NCI-H1694 (cell line): Measurements from ENCODE around the gene ARPIN.
"Not testable (repeated sequence)": the region's sequence is repeated elsewhere in the genome, so short reads cannot be mapped to it uniquely, and the experiment has no call there.

Source experiments
- DNase-seq: peaks from one replicate; lab custom pipeline; 2025; lab: John Stamatoyannopoulos, UW

Gene ARPIN

DNA sequence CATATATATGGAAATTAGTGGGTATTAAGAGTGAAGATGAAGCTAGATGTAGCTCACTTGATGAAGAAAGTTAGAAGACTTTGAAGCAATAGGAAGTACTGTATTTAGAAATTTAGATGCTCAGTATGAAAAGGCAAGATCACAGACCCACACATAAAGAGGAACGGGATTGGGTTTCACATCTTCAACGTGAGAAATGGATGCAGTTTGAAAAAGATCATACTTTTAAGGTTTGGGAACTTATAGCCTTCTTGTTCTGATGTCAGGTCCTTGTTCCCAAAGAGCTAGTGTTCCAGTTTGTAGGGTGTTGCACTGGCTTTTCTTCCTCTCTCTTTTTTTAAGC lies 35.7 kb downstream of the ARPIN start:
- no peak for DNase-seq

DNA sequence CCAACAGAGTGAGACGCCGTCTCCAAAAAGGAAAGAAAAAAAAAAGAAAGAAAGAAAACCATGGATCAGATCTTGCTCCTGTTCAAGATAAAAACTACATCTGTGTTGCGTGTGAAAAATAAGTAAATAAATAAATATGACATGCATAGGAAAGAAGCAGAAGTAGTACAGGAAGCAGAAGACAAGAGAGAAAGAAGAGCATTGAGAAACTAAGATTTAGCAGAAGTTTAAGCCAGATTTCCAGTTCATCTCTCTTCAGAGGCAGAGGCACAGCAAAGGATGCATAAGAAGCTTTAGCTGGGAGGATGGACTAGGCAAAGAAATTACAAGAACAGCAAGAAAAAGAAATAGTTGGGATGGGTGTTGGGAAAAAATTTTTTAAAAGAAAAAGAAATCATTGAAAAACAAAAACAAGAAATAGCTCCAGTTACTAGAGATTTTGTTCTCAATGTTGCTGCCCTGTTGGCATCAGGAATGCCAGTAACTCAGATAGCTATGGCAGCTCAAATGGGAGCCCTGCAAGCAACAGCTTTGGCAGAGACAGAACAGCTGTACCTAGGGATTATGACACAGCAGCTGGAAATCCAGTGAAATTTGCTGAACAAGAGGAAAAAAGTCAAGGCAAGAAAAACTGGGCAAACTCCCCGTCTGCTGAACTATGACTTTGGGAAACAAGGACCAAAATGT lies 36.2 kb downstream of the ARPIN start:
- no peak for DNase-seq

DNA sequence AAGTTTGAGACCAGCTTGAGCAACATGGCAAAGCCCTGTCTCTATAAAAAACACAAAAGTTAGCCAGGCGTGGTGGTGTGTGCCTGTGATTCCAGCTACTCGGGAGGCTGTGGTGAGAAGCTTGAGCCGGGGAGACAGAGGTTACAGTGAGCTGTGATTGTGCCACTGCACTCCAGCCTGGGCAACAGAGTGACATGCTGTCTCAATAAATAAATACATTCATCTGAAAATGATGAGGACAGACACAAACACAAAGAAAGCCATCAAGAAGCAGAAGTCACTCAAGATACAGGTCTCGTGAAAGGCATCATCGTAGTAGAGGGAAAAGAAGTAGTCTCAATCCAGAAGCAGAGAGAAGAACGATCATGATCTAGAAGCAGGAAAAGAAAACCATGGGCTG lies 37.0 kb downstream of the ARPIN start:
- no peak for DNase-seq

DNA sequence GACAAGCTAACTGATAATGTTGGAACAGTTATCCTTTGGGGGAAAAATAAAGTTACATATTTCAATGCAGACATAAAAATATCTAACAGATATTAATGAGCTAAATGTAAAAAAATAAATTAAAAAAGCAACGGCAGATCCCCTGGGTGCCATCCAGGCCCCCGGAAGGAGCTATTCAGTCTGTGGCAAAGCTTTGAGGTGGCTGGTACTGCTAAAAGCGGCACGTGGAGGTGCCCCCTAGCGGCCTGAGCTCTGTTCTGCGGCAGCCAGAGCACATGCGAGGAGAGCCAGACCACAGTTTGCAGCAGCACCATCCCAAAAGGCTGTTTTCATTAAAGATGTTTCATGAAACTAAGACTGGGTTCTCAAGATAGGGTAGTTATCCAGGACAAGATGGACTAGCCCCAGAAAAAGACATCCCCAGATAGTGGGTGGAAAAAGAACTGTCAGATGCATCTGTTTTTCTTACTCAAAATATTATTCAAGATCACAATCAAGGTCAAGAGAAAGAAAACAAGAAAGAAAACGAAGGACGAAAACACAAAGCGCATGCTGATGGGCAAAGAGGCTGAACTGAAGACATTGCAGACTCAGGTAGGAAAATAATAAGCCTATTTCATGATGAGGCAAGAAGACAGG lies 37.7 kb downstream of the ARPIN start:
- peak; percentile 21 for DNase-seq

DNA sequence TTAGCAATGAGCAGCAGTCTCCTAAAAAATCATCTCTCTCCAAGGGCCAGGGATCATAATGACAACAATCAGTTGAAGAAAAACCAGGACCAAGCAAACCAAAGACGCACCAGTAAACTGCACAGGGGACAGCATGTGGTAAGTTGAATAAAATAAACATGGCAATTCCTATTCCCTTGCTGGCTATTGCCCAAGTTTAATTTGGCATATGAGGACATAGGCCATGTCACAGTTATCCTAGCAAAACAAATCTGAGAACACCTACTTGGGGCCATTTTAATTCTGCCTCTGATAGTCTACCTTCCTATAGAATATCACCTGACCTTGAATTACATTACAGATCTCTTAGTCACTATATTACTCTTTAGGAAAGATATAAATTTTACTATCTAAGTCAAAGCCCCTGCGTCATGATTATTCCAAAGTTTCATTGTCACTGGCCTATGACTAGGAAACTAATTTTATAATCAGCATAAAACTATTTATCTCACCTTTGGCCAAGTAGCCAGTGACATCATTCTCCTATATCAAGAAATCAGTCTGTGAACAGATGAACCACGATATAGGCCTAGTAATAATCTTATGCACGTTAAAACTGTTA lies 42.0 kb downstream of the ARPIN start:
- DNase-seq = no peak

DNA sequence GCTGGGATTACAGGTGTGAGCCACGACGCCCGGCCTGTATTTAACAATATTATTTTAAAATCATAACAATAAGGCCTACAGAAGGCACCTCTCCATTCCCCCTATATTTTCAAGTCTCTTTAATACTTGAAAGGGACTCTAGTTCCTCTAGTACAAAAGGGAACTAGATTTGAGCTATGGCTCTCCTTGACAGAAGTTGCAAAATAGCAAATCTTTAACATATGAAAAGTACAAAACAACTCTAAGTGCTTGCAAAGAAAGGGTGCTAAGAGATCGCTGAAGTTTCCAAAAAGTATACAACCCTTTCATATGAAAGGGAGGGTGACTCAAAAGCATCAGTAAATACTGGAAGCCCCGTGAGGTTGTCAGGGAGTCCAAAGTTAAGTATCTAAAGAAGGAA lies 42.7 kb downstream of the ARPIN start:
- DNase-seq = no peak

DNA sequence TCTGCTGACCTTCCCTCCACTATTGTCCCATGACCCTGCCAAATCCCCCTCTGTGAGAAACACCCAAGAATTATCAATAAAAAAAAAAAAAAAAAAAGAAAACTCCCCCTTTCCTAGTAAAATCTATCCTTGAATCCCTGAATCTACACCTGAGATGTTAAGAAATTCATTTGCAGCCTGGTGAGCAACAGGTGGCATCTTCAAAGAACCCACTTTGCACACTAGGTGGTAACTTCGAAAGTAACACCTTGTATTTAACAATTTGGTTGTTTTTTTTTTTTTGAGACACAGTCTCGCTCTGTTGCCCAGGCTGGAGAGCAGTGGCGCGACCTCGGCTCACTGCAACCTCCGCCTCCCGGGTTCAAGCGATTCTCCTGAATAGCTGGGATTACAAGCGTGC lies 43.3 kb downstream of the ARPIN start:
- DNase-seq = not testable (repeated sequence)

DNA sequence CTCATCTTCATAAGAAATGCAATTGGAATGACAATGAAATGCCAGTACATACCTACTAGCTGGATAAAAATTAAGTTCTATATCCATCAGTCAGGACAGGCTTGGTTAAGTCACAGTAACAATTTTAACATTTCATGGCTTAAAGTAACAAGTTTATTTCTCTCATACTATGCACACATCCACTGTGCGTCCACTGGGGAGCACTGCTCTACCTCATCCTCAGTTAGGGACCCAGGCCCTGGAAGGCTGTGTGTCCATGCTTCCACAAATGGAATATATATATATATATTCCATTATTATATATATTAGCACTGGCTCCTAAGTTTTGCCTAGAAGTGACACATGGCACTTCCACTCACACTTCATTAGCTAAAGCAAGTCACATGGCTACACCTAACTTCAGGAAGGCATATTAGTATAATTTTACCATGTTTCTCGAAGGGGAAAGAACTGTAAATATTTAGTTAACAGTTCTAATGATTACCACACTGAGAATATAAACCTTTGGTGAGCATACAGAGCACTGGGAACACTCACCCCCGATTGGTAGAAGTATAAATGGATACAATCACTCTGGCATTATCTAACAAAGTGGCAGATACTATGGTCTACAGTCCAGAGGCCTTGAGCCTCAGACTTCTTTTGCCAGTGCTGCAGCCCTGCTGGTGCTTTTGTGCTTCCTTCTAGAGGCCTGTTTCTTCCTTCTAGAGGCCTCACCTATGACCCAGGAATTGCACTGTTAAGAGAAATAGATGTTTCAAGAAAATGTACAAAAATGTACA lies 47.6 kb downstream of the ARPIN start:
- no peak for DNase-seq

DNA sequence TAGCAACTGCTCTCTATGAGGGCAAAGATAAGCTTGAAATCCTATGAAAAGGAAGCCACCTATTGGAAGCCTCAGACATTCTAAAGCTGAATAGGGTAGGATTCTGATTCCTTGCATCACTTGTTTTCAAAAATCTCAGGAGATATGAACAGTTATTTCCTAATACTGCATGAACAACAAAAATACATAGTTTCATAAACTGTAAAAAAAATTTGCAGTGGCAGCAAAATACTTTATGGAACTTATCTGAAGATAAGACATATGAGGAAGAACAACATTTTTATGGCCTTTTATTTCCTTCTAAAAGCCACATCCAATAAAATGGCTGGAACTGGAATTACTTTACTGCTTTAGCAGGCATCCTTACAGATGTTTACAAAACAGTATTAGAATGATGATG lies 48.8 kb downstream of the ARPIN start:
- DNase-seq = no peak

DNA sequence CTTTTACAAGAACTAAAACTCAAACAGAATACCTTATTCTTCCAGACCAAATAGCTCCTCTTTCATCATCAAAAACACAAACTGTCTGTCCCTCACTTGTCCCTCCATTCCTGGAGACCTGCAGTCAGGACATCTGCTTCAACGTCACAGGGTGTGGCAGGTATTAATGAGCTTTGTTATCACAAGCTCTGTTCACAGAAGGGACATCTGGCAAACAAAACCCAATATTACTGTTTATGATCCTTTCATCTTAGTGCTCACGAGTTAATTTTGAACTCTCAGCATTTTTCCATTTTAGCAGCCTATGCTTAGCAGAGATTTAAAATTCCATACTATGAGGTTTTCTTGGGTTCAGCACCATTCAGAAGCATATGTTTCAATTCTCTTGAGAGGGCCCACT lies 51.9 kb downstream of the ARPIN start:
- no peak for DNase-seq

DNA sequence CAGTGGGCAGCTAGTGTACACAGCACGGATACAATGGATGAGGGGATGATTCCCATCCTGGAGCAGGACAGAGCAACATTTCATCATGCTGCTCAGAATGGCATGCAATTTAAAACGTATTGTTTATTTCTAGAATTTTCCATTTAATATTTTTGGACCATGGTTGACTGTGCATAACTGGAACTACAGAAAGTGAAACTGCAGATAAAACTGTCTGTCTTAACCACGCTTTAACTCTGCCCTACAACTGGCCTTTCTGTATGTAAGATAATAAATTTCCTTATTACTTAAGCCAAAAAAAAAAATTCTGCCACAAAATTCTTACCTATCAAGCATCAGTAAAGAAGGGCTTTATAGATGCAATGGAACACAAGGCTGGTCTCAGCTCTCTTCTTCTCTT lies 52.3 kb downstream of the ARPIN start:
- DNase-seq = no peak

DNA sequence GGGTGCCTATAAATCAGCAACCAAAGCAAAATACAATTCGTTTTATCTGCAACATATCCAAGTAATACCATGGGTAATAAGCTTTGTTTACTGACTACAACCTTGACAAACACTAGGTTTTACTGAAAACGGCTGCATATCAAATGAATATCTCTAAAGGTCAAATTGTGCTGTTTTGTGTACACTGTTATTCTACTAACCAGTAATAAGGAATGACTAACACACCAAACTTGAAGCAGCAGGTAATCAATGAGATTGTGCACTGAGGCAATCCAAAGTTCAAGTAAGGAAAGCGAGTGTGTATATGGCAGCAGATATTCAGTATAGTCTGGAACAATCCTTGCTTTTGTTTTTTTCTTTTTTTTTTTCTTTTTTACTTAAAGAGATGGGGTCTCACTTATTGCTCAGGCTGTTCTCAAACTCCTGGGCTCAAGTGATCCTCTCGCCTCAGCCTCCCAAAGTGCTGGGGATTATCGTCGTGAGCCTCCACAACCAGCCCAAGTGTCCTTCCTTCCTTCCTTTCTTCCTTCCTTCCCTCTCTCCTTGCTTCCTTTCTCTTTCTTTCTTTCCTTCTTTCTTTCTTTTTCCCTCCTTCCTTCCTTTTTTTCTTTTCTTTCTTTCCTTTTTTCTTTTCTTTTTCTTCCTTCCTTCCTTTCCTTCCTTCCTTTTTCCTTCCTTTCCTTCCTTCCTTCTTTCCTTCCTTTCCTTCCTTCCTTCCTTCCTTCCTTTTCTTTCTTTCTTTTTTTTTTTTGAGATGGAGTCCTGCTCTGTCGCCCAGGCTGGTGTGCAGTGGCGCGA lies 53.9 kb downstream of the ARPIN start:
- DNase-seq = no peak

DNA sequence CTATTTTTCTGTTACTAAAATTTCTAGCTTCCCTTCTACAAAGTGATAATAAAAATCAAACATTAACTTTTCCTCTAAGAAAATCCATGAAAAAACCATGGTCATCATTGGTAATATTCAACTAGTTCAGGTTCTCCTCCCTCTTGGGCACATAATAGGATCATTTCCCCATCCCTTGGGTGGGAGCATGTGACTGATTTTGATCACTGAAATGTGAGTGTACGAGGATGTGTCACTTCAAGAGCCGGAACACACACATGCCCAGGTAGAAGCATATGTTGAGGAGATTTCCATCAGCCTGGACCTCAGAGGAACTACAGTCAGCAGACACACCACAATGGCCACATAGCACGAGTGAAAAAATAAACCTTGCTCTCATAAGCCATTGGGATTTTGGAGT lies 55.1 kb downstream of the ARPIN start:
- DNase-seq = no peak

DNA sequence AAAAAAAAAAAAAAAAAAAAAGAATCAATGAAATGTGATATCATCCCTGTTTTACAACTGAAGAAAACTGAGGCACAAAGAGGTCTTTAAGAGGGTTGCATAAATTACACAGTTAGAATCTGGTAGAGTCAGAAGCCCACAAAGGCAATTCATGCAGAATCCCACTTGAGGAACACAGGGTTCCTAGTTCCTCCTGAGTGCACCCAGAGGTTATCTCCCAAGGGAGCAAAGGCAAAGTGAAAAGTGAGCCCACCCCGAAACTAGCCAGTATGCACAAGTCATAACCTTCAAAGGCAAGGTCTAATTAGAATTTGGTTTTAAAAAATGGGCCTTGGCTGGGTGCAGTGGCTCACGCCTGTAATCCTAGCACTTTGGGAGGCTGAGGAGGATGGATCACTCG lies 56.8 kb downstream of the ARPIN start:
- no peak for DNase-seq

DNA sequence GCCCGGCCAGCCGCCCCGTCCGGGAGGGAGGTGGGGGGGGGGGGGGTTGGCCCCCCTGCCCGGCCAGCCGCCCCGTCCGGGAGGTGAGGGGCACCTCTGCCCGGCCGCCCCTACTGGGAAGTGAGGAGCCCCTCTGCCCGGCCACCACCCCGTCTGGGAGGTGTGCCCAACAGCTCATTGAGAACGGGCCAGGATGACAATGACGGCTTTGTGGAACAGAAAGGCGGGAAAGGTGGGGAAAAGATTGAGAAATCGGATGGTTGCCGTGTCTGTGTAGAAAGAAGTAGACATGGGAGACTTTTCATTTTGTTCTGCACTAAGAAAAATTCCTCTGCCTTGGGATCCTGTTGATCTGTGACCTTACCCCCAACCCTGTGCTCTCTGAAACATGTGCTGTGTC lies 57.9 kb downstream of the ARPIN start:
- DNase-seq = not testable (repeated sequence)

DNA sequence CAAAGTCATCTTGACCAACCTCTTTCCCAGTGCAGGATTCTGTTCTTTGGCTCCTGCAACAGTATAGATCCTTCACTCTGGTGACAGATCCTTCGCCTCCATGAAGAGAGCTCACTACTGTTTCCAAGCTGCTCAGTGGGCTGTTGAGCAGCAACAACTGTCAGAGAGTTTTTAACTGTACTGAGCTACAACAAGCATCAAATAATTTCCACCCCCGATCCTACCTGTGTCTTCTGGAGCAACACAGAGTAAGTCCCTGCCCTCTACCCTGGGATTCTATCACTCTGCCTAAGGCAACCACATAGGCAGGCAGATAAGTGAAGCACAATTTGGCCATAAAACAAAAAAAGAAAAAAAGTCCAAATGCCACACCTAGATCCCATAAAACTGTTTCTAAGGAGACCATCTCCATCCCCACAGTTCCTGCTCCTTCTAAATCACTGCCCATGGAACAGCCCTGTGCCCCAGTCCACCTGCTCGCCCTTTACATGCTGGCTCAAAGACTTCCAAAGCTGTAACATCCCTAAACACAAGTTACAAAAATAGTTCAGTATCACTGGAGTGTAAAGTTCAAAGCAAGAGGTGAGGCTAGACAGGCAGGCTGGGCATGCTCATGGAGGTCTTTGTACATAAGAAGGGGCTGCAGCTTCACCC lies 60.3 kb downstream of the ARPIN start:
- DNase-seq = no peak

DNA sequence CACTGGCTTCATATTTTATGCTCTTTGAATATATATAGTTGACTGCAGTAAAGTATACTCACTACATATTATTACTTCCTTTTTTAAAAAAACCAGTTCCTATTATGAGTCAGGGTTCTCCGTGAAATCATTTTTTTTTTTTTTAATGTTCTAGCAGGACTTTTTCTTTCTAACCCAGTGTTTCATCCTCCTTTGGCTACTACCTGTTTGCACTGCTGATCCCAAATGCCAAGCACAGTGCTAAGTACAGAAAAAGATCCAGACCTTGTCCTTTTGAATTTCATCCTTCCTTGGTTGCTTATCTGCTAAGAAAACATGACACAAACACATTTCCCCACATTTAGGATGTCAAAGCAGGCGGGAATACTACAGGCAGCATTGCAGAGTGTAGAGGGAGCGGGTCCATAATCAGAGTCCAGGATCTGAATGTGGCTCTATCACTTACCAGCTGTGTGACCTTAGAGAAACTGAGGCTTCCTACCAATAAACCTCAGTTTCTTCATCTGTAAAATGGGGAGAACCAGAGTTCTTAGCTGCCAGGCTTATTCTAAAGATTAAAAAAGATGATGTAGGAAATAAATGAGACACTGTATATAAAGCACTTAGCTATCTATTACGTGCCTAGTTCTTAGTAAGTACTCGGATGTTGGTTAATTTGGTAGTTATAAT lies 60.9 kb downstream of the ARPIN start:
- no peak for DNase-seq

DNA sequence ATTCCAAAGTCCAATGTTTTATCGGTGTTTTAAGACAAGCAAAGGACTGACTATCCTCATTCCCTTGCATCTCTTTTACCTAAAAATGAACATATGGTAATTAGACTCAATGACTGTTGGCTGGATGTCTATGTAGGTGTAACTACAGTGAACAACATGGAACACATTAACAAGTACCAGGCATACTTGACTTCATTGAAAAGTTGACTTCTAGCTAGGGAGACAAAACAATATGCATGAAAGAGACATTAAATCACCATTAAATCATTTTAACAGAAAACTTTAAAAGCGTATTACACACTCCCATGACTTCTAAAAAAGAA lies 63.8 kb downstream of the ARPIN start:
- no peak for DNase-seq

DNA sequence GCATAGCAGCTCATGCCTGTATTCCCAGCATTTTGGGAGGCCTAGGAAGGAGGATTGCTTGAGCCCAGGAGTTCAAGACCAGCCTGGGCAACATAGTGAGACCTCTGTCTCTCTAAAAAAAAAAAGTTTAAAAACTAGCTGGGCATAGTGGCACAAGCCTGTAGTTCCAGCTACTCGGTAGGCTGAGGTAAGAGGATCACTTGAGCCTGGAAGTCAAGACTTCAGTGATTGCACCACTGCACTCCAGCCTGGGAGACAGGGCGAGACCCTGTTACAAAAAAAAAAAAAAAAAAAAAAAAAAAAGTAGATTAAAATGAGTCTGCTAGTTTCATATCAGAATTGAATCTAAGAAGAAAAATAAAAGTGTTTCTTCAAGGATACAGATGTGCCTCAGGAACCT lies 65.7 kb downstream of the ARPIN start:
- DNase-seq = no peak

DNA sequence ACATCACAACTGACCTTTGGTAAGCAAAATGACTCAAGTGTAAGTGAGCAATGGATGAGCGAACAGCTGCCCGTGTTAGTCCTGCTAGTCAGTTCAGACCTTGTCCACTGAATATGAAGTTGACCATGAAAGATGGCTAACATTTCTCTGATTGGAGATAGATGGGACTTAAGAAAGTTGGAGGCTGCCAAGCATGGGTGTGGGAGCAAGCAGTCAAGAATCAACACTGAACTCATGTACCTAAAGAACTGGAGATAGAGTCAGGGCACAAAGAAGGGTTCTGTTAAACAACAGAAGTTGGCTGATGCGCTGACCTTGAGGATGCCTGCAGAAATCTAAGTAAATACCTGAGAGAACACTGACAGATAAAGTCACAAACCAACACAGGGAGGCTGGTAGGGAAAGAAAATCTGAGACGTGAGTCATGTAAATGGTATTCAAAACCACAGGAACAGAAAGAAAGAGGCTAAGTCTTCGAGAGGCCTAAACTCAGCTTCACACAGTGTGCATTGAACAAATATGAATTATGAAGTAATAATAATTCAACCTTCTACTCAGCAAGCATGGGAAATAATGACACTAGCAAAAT lies 67.4 kb downstream of the ARPIN start:
- DNase-seq = no peak
